ENCODE results near the gene DTX2.
"Not testable (repeated sequence)": the region's sequence is repeated elsewhere in the genome, so short reads cannot be mapped to it uniquely, and the experiment has no call there.

DNA sequence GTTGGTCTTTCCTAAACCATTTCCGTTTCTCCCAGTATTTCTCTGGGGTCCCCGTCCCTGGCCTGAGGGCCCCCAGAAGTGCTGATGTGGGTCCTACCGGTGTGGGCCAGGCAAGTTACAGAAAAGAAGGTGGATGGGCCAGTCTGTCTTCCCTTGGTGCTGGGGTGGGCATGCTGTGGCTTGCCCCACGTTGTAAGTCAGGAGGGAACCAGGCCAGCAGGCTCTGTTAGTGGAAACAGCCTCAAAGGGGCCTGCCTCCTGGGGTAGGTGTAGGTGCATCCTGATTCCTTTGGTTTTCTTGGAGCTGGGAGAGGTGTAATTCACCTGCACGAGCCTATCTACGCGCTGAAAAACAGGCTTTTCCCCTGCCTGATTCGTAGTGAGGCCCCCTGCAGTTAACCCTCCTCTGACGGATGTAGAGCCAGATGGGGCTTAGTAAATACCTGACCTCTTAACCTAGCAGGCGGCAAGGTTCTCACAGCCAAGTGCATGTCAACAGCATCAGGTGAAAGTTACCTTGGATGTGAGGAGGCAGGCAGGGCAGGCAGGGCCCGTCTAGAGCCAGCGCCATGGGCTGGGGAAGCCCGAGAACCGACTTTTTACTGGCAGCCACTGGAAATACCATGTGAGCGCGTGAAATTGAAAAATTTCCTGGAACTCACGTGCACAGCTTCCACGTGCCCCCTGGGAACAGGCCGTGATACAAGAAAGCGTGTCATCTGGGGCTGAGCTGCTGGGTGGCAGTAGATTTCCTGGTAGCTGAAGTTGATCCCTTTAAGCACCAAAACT lies 24.5 kb downstream of the DTX2 start:
- TF ChIP-seq, protein P1, sequence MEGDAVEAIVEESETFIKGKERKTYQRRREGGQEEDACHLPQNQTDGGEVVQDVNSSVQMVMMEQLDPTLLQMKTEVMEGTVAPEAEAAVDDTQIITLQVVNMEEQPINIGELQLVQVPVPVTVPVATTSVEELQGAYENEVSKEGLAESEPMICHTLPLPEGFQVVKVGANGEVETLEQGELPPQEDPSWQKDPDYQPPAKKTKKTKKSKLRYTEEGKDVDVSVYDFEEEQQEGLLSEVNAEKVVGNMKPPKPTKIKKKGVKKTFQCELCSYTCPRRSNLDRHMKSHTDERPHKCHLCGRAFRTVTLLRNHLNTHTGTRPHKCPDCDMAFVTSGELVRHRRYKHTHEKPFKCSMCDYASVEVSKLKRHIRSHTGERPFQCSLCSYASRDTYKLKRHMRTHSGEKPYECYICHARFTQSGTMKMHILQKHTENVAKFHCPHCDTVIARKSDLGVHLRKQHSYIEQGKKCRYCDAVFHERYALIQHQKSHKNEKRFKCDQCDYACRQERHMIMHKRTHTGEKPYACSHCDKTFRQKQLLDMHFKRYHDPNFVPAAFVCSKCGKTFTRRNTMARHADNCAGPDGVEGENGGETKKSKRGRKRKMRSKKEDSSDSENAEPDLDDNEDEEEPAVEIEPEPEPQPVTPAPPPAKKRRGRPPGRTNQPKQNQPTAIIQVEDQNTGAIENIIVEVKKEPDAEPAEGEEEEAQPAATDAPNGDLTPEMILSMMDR (IDR thresholded peaks at IDR 0.05): not testable (repeated sequence)
- TF ChIP-seq EP300 (IDR thresholded peaks at IDR 0.05): not testable (repeated sequence)

Data from stomach (tissue), 4 donors.